NCI-H774 (cell line): ENCODE measurements around the gene ALDH1L1.
A peak's percentile ranks its signal among the peaks of the same experiment; 100 is the strongest.

ENCODE experiments used
- DNase-seq: peaks from one replicate; lab custom pipeline; 2025; lab: John Stamatoyannopoulos, UW

The ALDH1L1 gene

DNA sequence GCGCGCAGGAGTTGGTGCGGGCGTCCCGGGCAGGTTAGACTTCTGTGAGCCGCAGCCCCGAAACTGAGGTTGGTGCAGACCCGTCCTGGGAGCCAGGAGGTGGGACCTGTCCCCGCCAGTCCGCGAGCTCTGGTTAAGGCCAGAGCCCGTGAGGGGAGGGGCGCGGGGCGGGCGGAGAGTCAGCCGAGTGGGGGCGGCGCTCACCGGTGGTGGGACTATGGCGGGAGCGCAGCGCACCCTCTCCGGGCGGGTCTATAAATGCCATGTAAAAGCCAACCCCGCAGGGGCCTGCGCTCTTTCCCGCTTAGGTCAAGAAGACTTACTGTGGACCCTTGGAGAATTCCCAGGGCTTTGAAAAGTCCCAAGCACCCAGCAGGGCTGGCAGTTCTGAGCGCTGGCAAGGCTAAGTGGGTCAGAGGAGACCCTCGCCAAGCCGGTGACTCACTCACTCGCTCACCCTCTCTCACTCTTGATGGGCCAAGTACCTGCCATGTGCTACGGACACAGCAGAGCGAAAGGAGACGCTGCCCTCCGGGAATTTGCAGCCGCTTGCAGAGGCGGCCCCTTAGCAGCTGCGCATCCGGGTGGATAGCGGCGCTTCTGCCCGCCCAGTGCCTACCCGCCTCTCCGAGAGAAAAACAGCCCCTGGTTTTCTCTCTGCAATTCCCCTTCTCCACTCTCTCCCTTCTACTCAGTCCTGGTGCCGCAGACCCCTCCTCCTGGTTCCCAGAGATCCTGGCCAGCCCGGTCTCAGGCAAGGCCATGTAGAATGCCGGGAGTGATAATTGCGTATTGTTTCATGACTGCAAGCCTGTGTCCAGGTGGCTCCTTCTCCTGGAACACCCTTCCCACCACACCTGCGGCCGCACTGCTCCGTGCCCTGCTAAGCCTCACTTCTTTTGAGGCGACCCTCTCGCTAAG, at the start of gene ALDH1L1:
Gene ALDH1L1 (minus strand): TSS at position 110 of the 921 bp plus-strand sequence. CDS start 19,607 bp downstream, outside the sequence.
- no peak for DNase-seq

DNA sequence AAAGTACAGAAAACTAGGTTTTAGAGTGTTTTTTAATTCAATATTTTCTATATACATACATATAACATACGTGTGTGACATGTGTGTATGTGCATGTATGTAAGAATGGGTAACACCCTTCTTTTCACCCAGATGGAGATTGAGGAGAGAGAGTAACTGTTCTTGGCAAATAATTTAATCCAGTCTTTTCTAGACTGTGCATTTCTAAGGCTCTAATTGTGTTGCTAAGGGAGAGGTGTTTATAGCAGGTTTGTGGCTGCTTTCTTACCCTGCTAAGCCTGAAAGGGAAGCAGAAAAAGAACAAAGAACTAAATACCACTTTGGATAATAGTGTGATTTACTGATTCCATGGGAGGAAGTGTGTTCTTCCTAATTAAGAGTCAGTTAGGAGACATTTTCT, 46.0 kb upstream of the ALDH1L1 start:
- DNase-seq, result no peak

DNA sequence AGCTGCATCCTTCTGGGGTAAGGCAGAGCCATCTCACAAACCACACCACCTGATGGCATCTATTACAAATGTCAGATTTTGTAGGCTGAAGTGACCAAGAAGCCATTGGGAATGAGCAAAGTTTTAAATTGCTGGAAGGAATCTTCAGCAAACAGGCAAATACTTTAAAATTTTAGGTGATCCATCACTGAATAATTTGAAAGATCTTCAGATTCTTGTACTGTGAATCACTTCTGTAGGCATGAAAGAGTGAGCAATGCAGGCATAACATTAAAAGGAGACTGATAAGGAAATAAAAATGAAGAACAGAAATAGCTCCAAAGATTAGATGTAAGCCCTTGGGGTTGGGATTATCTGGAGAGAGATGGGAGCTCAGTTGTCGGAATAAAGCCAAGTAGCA, 36.0 kb upstream of the ALDH1L1 start:
- DNase-seq, result no peak

DNA sequence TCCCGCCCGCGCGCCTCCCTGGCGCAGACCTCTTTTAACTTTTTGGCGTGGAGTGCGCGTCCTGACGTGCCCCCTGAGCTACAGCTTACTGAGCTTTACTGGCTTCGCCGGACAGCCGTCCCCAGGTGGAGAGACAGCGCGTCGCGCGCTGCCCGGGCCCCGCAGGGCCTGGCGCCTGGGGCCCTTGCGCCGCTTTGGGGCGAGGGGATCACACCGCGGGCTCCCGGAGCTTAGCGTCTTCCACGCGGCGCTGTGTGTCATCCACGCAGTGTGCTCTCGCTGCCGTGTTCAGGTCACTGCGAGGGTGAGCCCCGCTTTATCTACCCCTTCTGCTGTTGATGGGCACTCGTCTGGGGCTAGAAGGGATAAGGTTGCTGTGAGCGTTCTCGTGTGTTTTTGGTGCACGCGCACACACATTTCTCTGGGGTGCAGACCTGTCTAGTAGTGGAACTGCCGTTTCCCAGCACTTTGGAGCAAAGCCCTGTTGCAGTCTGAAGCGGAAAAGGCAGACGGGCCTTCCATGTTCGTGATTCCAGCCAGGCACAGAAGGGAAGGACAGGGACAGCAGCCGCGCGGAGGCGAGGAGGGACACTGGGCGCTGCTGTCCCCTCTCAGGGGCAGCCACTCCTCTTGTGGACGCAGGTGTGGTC, 33.1 kb upstream of the ALDH1L1 start:
- DNase-seq, result no peak

DNA sequence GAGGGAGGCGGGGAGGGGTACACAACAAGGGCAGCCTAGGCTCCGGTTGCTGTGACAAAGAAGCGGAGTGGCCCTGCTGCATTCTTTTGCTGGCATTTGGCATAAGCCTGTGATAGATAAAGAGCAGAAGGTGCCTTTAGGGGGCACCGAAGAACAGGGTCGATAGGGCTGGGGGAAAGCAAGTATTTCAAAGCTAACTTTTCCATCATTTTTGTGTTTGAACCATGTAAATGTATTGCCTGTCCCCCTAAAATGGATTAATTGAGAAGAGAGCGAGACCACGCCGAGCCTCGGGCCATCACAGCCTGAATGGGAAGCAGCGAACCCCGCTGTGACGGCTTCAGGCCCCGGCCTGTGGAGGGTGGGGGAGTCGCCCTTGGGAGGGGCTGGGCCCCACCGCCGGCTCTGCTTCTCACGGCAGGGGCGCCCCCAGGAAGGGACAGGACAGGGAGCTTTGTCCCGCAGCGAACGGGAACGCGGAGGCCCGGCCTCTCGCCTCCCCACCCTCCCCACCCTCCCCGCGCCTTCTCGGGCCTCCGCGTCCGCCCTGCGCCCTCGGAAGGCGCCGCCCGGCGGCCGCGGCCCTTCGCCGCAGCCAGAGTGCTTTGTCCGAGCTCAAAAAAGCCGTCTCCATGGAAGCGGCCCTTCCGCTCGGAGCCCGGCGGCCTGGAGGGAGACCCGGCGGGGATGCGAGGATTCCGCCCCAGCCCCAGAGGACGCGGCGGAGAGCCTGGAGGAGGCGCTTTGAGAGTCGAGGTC, 32.4 kb upstream of the ALDH1L1 start:
- DNase-seq, result no peak

DNA sequence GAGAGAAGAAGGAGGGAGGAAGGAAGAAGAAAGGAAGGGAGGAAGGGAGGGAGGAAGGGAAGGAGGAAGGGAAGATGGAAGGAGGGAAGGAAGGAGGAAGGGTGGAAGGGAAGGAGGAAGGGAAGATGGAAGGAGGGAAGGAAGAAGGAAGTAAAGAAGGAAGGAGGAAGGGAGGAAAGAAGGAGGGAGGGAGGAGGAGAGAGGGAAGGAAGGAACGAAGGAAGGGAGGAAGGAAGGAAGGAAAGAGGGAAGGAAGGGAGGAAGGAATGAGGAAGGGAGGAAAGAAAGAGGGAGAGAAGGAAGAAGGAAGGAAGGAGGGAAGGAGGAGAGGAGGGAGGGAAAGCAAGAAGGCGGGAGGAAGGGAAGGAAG, 31.8 kb upstream of the ALDH1L1 start:
- DNase-seq, result no peak

DNA sequence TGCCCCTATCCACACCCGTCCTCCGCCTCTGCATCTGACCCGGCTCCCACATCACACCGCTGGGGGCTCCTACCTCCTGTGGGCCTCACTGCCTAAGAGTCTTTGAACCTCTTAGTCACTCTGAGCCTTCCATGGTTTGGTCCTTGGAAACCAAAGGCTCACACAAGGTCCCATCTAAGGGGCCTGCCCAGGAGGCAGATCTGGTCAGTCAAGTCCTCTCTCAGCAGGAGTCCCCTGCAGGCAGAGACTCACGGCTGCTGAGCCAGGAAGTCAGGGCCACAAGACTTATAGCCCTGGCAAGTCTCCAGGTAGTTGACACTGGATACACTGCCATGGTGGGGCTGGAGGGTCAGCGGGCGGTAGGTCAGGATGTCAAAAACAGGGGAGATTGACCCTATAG, 31.2 kb upstream of the ALDH1L1 start:
- no peak for DNase-seq

DNA sequence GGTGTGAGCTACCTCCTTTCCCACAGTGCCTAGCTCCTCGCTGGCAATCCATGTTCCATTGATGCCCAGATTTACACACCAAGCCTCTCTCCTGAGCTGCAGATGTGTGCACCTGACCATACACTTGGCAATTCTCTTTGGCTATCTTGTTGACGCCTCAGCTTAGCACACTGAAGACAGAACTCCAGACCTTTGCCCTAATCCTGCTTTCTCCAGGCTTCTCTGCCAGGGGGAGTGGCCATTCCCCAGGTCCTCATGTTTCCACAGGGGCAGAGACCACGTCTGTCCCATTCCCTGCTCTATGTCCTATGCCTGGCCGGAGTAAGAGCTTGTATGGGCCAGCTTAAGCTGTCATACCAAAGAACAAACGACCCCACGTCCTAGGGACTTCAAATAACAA, 30.2 kb upstream of the ALDH1L1 start:
- no peak for DNase-seq

DNA sequence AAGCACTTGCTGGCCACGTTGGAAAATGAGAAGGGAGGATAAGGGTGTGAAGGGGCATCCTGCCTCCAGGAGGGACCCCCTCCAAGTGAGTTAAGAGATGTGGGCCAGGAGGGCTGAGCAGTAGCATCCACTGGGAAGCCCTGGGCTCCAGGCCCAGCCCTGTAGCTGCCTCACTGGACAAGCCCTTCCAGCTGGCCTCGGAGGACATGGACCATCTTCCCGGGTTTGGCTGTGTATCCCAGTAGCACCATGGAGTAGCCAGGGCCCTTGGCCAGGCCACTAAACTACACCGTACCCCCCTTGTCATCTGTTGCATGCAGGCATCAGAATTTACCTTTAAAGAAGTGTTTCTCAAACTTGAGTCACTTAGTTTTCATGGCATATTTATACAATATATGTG, 29.4 kb upstream of the ALDH1L1 start:
- DNase-seq, result no peak

DNA sequence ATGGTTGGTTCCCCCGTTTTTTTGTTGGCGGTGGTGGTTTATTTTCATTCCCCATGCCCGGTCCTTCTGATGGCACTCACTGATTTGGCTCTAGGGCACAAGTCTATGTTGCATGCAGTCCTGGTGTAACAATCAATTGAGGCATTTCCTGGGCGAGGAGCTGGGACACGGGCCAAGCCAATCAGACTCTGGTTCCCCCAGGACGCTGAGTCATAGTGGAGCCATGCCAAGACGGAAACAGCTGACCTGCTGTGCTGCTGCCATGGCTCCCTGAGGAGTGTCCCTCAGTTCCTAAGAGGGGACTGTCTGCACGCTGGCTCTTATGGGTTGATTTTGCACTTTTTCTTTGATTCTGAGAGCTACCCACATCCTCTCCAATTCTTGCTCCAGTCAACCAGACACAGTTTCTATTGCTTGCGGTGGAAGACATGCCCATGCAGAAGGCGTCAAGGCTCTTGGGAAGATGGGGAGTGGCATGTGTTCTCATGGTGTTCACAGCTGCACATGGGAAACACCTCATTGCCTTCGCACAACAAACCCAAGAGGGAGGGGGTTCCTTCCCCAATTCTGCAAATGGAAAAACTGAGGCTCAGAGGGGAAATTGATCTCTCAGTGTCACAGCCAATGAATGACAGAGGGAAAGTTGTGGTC, 28.3 kb upstream of the ALDH1L1 start:
- DNase-seq, result peak; percentile 9

DNA sequence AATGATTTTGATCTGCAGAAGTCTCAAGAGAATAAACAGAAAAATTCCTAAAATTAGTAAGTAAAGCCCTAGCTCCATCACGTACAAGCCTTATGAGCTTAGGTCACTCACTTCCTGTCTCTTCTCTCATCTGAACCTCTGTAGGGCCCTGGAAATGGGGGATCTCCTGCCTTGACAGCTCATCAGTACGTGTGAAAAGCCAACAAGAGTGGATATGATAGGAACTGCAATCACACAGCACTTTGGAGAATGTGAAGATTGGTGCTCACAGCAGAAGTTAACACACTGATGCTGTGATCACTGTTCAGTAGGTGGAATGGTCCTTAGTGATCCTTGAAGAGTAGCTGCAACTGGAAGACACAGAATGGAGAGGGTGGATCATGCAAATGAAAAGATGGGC, 27.8 kb upstream of the ALDH1L1 start:
- no peak for DNase-seq

DNA sequence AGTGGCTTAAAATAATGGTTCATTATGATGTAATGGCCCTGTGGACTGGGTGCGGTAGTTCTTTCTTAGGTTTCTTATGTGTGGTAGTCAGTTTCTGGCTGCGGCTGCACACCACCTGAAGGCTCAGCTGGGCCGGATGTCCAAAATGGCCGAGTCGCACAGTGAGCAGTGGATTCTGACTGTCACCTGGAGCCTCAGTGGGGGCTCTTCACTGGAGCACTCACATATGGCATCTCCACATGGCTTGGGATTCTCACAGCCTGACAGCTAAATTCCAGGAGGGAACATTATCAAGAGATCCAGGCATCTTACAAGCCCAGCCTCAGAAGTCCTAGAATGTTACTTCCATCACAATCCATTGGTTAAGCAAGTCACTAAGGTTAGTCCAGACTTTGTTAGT, 26.8 kb upstream of the ALDH1L1 start:
- no peak for DNase-seq

DNA sequence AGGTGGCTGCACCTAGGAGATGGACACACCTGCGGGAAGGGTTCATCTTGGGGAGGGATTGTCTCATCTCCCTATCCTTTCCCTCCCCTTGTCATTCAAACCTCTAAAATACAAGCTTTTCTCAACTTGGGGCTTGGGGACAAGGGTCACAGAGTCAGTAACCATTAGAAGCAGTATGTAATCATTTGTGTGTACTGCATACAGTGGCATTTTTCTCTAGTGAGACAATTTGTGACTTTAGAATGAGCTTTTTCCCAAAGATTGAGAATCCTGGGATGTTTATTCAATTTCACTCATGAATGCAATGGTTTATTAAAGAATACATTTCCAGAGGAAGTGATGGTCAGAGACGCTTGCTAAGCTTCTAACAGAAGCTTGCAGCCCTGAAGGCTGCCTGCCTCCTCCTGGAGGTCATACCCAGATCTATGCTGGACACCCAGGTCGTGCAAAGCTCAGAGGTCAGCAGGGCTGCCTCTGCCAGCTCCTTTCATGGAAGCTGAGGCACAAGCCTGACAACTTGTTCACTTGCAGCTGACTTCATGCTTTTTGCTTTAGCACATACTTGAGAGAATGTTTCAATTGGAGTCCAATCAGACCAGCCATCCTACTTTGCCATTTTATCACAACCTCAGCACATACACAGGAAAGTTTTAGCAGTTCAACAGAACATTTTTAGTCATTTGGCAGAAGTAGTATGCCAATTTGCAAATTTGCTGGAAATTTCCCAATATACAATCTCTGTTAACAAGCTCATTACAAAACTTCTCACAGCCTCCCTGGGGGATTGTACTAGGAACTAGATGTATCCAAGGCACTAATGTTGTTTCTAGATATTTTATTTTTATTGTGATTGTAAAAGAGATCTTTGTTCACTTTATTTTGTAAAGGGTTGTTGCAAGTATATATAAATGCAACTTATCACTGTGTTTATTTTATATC, 25.6 kb upstream of the ALDH1L1 start:
- no peak for DNase-seq

DNA sequence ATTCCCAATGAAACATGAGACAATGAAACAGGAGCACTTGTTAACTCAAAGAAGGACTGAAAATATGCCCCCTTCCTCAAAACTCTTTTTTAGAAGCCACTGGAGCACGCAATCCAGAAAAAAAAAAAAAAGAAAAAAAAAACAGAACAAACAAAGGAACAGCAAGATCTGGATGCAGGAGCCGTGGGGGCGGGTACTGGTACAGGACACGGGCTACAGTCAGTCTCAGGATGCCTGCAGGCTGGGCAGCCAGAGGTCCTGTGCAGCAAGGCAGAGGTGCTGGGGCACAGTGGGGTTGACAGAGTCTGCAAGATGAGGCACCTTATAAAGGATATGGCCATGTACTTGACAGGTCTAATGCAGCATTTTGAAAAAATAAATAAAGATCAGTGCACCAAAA, 22.3 kb upstream of the ALDH1L1 start:
- no peak for DNase-seq

DNA sequence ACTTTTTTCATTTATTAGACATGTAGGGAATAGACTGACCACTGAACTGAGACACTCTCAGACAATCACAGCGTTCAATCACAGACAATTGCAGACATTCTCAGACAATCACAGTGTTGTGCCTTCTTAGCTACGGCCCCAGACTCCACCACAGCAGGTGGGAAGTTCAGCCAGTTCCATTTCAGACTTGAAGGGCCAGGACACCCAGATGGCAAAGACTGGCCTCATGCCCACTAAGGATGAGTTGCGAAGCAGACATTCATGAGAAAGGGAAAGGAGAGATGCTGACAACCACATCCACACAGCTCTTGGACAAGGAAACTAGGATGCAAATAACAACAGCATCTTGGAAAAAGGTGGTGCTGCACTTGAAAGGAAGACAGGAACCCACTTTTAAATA, 21.9 kb upstream of the ALDH1L1 start:
- no peak for DNase-seq

DNA sequence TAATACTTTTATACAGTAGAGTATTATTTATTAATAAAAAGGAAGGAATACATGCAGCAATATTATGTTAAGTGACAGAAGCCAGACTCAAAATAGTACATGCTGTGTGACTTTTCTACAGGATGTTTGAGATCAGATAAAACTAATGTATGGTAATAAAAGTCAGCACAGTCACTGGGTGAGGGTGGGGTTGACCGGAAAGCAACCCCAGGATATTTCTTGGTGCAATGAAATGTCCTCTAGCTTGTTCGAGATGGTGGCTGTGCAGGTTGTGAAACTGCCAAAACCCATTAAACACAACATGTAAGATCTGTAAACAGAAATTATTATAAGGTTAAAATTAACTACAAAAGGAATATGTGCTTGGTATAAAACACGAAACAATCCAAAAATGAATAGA, 20.8 kb upstream of the ALDH1L1 start:
- no peak for DNase-seq

DNA sequence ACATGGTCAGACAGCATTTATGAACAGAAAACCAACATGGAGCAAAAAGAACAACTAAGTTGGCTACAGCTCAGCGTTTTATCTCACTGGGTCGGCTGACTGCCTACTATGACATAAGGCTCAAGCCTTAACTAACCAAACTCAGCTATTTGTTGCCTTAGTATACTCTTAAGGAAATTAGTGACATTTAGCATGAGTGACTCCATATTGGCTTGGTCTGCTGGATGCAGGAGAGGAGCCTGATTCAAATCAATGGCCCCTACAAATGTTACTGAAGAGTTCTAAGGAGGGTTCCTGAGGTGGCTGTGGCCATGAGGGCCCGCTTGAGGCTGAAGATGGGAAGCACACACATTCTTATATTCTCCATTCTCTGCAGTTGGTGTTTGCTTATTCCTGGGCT, 20.1 kb upstream of the ALDH1L1 start:
- DNase-seq, result no peak

DNA sequence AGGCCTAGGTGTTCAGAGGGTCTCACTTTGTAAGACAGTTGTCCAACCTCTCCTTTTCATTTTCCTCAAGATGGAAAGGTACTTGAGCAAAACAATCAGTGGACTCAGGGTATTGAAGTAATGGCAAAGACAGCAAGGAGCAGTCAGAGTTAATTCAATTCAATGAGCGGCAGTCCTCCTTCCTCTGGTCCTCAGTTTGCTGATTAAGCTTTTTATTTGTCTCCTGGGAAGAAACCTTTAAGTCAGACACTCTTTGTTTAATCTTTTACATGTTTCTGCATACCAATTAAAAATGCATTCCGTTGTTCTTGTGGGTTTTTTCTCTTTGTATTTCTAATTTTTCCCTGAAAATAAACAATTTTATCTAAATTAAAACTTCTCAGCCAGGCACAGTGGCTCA, 18.9 kb upstream of the ALDH1L1 start:
- DNase-seq, result no peak

DNA sequence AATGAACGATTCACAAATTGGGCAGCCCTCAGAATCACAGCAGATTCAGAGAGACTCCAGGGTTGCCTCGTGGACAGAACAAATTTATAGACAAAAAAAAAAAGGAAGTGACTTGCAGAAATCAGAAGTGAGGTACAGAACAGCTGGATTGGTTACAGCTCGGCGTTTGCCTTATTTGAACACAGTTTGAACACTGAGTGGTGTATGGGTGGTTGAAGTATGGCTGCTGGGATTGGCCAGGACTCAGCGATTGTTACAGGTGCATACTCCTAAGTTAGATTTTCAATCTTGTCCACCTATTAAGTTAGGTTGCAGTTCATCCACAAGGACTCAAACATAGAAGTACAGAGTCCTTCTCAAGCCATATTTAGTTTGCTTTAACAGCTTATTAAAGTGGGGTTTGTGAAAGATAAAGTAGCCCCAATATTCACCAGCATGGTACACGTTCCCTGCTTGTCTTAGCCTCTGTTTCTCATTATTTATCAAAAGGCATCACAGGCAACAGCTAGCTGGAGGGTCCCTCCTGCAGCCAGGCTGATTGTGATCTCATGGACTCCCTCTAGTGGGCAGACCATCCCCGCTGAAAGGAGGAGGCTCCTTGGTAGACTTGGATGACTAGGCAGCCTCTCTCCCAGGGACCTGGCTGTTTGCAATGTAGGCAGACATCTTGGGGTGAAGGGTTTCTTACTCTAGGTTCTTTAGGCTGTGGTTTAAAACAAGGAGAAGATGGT, 17.6 kb upstream of the ALDH1L1 start:
- DNase-seq, result no peak

DNA sequence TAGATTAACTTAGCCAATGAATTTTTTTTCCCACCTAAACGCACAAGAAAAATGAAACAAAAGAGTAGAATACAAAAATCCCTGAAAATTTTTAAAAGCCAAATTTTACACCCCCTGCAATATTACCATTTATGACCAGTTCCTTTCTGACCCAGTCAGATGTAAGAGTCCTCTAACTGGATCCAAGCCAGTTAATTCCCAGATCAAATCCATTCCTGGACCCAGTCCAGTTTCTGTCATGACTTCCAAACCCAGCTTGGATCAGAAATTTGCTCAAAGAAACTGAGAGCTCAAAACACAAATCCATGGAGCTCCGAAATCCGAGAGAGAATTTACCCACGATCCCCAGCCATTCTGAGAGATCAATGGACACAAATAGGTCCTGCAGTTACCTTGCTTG, 17.0 kb upstream of the ALDH1L1 start:
- DNase-seq, result no peak
